LNCaP clone FGC (cell line): ENCODE results near the gene SELENOM.

ENCODE experiments used
- DNase-seq: peaks from one replicate; pipeline ENCODE4 v3.0.0-alpha.2; 2011; ENCODE audit warnings: low read depth
- H3K4me3 ChIP-seq: 2 replicates; pipeline ENCODE4 v1.5.1; 2011; ENCODE audit warnings: mild to moderate bottlenecking, low read depth, low read length, control low read depth
- TF ChIP-seq, protein P1 (sequence below): IDR thresholded peaks from 2 replicates; pipeline ENCODE4 v1.5.1; 2012; ENCODE audit warnings: mild to moderate bottlenecking; ENCODE audit not compliant: control insufficient read depth, insufficient read depth; ENCODE audit errors: extremely low read depth

The SELENOM gene

DNA sequence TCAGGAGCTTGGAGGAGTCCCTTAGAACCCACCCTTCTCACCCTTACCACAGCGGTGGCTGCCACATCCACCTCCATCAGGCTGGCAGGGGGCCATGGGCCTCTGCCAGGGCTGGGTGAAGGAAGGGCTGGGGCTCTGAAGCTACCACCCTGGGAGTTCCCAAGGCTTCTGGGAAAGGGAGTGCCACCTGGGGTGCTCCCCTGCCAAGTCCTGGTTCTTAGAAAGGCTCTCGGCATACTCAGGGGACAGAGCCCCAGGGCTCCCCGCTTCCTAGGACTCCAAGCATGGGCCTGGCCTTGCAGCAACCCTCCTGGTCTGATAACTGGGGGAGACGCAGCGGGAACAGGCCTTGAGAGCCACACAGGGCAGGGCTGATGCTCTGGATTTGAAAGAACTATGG lies 33.4 kb upstream of the SELENOM start:
- H3K4me3 ChIP-seq, result no peak overlapping the region
- no peak for DNase-seq
- TF ChIP-seq, protein P1, sequence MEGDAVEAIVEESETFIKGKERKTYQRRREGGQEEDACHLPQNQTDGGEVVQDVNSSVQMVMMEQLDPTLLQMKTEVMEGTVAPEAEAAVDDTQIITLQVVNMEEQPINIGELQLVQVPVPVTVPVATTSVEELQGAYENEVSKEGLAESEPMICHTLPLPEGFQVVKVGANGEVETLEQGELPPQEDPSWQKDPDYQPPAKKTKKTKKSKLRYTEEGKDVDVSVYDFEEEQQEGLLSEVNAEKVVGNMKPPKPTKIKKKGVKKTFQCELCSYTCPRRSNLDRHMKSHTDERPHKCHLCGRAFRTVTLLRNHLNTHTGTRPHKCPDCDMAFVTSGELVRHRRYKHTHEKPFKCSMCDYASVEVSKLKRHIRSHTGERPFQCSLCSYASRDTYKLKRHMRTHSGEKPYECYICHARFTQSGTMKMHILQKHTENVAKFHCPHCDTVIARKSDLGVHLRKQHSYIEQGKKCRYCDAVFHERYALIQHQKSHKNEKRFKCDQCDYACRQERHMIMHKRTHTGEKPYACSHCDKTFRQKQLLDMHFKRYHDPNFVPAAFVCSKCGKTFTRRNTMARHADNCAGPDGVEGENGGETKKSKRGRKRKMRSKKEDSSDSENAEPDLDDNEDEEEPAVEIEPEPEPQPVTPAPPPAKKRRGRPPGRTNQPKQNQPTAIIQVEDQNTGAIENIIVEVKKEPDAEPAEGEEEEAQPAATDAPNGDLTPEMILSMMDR, result no peak

GRCh38 chr22:31139866-31140716 lies 32.7 kb upstream of the SELENOM start, which contains the start of gene PLA2G3:
TSS of gene PLA2G3 (minus strand) at chr22:31140508. CDS start at chr22:31140354, 154 bp downstream.
- DNase-seq, result no peak
- H3K4me3 ChIP-seq, result no peak within 1 kb of the TSS
- TF ChIP-seq, protein P1, result no peak

DNA sequence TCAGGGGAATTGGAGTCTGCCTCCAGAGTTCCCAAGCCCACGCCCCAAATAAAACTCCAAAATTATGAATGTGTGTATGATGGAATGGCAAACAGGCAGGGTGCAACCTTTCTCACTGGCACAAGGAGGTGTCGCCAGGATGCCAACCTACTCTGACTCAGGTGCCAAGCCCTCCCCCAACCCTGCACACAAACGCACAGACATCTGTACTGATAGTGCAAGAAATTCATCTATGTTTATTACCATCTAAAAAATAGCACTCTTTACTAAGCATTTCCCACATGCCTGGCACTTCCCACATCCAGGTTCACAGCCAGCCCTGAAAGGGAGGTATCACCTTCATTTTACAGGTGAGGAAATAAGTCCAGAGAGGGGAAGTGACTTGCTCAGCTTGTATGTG lies 31.7 kb upstream of the SELENOM start:
- no peak for DNase-seq
- TF ChIP-seq, protein P1, result no peak
- no peak overlapping the region for H3K4me3 ChIP-seq

GRCh38 chr22:31138126-31138525 lies 30.8 kb upstream of the SELENOM start:
- no peak for DNase-seq
- TF ChIP-seq, protein P1, result no peak
- H3K4me3 ChIP-seq, result no peak overlapping the region

- no peak overlapping the region for H3K4me3 ChIP-seq
- no peak for DNase-seq
- TF ChIP-seq, protein P1, result no peak
Measured at GRCh38 chr22:31137721-31138120, 30.4 kb upstream of the SELENOM start.

GRCh38 chr22:31136711-31137110 lies 29.3 kb upstream of the SELENOM start:
- TF ChIP-seq, protein P1, result no peak
- no peak for DNase-seq
- H3K4me3 ChIP-seq, result no peak overlapping the region
